HepG2 (cell line): ENCODE results near the gene SLX1A. TPM values are rescaled to one million over a fixed set of nuclear protein-coding genes. Genes with fewer than 3 reads are reported as not detected.

ENCODE experiments used
- ATF7 ChIP-seq, 2 experiments: fragments of 450-650 bp in 1 of 2; sonication (generic) in 1 of 2; formaldehyde crosslinking in 1 of 2; IDR thresholded peaks; 2 replicates each; pipeline versions ENCODE4 v1.4.0 to v1.6.1; 2016 to 2020; ENCODE audit warnings: antibody characterized with exemption in 1 of 2, mild to moderate bottlenecking in 1 of 2, missing genetic modification reagents in 1 of 2
- GLI4 ChIP-seq: sonication (generic); formaldehyde crosslinking; IDR thresholded peaks from 2 replicates; pipeline ENCODE4 v1.5.1; 2020; ENCODE audit warnings: missing genetic modification reagents, mild to moderate bottlenecking, moderate library complexity, borderline replicate concordance
- HOXD1 ChIP-seq: sonication (generic); formaldehyde crosslinking; IDR thresholded peaks from 2 replicates; pipeline ENCODE4 v1.5.0; 2020; ENCODE audit warnings: missing genetic modification reagents
- SIN3A ChIP-seq: IDR thresholded peaks from 2 replicates; pipeline ENCODE4 v1.6.1; 2011; ENCODE audit warnings: low read depth, mild to moderate bottlenecking, control low read depth, low read length, borderline replicate concordance
- STAT6 ChIP-seq: sonication (generic); formaldehyde crosslinking; IDR thresholded peaks from 2 replicates; pipeline ENCODE4 v1.4.0; 2020; ENCODE audit warnings: missing genetic modification reagents, mild to moderate bottlenecking, borderline replicate concordance
- TBX3 ChIP-seq: fragments of 450-650 bp; IDR thresholded peaks from 2 replicates; pipeline ENCODE4 v1.6.1; 2017; ENCODE audit warnings: antibody characterized with exemption, mild to moderate bottlenecking, inconsistent platforms, borderline replicate concordance
- ZFYVE20 ChIP-seq: sonication (generic); formaldehyde crosslinking; IDR thresholded peaks from 2 replicates; pipeline ENCODE4 v1.8.0; 2023; ENCODE audit warnings: low read depth, mild to moderate bottlenecking, moderate library complexity, missing genetic modification reagents, borderline replicate concordance
- ZNF329 ChIP-seq: sonication (generic); formaldehyde crosslinking; IDR thresholded peaks from 2 replicates; pipeline ENCODE4 v1.9.0; 2021; ENCODE audit warnings: low read depth, mild to moderate bottlenecking, missing genetic modification reagents
- polyA plus RNA-seq, 8 experiments: library from polyadenylated mRNA; depleted of rRNA in 3 of 8; stranded (reverse) in 7 of 8; unstranded in 1 of 8; fragments of >200 nt; fragmentation: Illumina TruSeq in 4 of 8; extraction: Trizol in 4 of 8; gene quantifications; 2 replicates each; pipeline versions ENCODE4 v1.2.1 to v1.2.3, GENCODE V29; 2011 to 2016; ENCODE audit warnings: low read depth in 4 of 8, missing spikeins in 1 of 8, mixed read lengths in 1 of 8; ENCODE audit not compliant: insufficient read depth in 1 of 8
- total RNA-seq, 5 experiments: library from RNA; depleted of rRNA; stranded (reverse); fragments of >200 nt; fragmentation: Illumina TruSeq; extraction: Trizol; gene quantifications; 2 replicates each; pipeline ENCODE4 v1.2.3, GENCODE V29; 2016; ENCODE audit warnings: low read depth in 1 of 5
- TF ChIP-seq, protein P1 (sequence below): sonication (generic); formaldehyde crosslinking; IDR thresholded peaks from 2 replicates; pipeline ENCODE4 v1.4.0; 2020; ENCODE audit warnings: missing genetic modification reagents
- TF ChIP-seq, protein P2 (sequence below), 2 experiments: IDR thresholded peaks; 2 replicates each; pipeline ENCODE4 v1.6.1; 2011 to 2012; ENCODE audit warnings: low read length in 2 of 2, borderline replicate concordance in 1 of 2, low read depth in 1 of 2, mild to moderate bottlenecking in 1 of 2, moderate library complexity in 1 of 2
- TF ChIP-seq, protein P3 (sequence below): sonication (generic); formaldehyde crosslinking; IDR thresholded peaks from 2 replicates; pipeline ENCODE4 v1.8.1; 2023; ENCODE audit warnings: missing genetic modification reagents, mild to moderate bottlenecking, borderline replicate concordance

SLX1A gene
- total and polyA plus RNA-seq, 2 of the 13 experiments (the other 11 are each of a cell fraction or from before 2014, with no cell fraction given) = 12.0 to 37.1 TPM

- TF ChIP-seq, protein P1, sequence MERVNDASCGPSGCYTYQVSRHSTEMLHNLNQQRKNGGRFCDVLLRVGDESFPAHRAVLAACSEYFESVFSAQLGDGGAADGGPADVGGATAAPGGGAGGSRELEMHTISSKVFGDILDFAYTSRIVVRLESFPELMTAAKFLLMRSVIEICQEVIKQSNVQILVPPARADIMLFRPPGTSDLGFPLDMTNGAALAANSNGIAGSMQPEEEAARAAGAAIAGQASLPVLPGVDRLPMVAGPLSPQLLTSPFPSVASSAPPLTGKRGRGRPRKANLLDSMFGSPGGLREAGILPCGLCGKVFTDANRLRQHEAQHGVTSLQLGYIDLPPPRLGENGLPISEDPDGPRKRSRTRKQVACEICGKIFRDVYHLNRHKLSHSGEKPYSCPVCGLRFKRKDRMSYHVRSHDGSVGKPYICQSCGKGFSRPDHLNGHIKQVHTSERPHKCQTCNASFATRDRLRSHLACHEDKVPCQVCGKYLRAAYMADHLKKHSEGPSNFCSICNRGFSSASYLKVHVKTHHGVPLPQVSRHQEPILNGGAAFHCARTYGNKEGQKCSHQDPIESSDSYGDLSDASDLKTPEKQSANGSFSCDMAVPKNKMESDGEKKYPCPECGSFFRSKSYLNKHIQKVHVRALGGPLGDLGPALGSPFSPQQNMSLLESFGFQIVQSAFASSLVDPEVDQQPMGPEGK (CRISPR knock-in tag) = peak; percentile 86
- no peak for TF ChIP-seq GLI4 (CRISPR knock-in tag)
- no peak for TF ChIP-seq ZFYVE20 (CRISPR knock-in tag)
- TF ChIP-seq HOXD1 (CRISPR knock-in tag) = 0 out of 2 replicates have a peak, but pooled peaks have one; percentile 39
- TF ChIP-seq TBX3 = no peak
- TF ChIP-seq, protein P2, sequence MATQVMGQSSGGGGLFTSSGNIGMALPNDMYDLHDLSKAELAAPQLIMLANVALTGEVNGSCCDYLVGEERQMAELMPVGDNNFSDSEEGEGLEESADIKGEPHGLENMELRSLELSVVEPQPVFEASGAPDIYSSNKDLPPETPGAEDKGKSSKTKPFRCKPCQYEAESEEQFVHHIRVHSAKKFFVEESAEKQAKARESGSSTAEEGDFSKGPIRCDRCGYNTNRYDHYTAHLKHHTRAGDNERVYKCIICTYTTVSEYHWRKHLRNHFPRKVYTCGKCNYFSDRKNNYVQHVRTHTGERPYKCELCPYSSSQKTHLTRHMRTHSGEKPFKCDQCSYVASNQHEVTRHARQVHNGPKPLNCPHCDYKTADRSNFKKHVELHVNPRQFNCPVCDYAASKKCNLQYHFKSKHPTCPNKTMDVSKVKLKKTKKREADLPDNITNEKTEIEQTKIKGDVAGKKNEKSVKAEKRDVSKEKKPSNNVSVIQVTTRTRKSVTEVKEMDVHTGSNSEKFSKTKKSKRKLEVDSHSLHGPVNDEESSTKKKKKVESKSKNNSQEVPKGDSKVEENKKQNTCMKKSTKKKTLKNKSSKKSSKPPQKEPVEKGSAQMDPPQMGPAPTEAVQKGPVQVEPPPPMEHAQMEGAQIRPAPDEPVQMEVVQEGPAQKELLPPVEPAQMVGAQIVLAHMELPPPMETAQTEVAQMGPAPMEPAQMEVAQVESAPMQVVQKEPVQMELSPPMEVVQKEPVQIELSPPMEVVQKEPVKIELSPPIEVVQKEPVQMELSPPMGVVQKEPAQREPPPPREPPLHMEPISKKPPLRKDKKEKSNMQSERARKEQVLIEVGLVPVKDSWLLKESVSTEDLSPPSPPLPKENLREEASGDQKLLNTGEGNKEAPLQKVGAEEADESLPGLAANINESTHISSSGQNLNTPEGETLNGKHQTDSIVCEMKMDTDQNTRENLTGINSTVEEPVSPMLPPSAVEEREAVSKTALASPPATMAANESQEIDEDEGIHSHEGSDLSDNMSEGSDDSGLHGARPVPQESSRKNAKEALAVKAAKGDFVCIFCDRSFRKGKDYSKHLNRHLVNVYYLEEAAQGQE (IDR thresholded peaks at IDR 0.05; ENCODE audit: borderline replicate concordance in 1 of 2, low read depth in 1 of 2, low read length in 2 of 2) = no peak
- TF ChIP-seq, protein P3, sequence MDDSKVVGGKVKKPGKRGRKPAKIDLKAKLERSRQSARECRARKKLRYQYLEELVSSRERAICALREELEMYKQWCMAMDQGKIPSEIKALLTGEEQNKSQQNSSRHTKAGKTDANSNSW (CRISPR knock-in tag) = peak; percentile 22; the same call in 1 of the 2 replicates
- 0 out of 2 replicates have a peak, but pooled peaks have one; percentile 23 for TF ChIP-seq SIN3A
- no peak for TF ChIP-seq ATF7 (IDR thresholded peaks at IDR 0.05)
- TF ChIP-seq ATF7 (CRISPR knock-in tag; IDR thresholded peaks at IDR 0.05) = no peak
- TF ChIP-seq STAT6 = no peak
- TF ChIP-seq ZNF329 (CRISPR knock-in tag) = no peak
These were observed 10.2 kb upstream of the SLX1A start, which contains the start of gene CORO1A (continued) for GRCh38 chr16:30183233-30184095.
